GM23338 (cell line): Measurements from ENCODE around the gene EDN1. TPM values are rescaled to one million over a fixed set of nuclear protein-coding genes. Genes with fewer than 3 reads are reported as not detected.

Experiments used
- ATAC-seq: fragments of 200-7000 bp; cut with Tn5 transposase; 3 replicates; pipeline ENCODE4 v1.9.1; 2020
- DNase-seq: peaks from one replicate; pipeline ENCODE4 v3.0.0-alpha.2; 2015; ENCODE audit warnings: low spot score
- H2AFZ ChIP-seq: fragments of 200-600 bp; sonication (generic); 2 replicates; pipeline ENCODE4 v1.8.0; 2016; ENCODE audit warnings: antibody characterized with exemption, mild to moderate bottlenecking, moderate library complexity
- H3F3A ChIP-seq: fragments of 200-600 bp; sonication (generic); replicated peaks from 2 replicates; pipeline ENCODE4 v1.8.0; 2017; ENCODE audit warnings: antibody characterized with exemption, mixed run types, low read depth
- H3K27ac ChIP-seq: fragments of 200-600 bp; sonication (generic); 2 replicates; pipeline ENCODE4 v1.6.1; 2016; ENCODE audit warnings: low read depth
- H3K27me3 ChIP-seq: fragments of 200-600 bp; sonication (generic); 2 replicates; pipeline ENCODE4 v1.8.0; 2016; ENCODE audit warnings: mild to moderate bottlenecking, mixed run types, moderate library complexity; ENCODE audit not compliant: insufficient read depth
- H3K36me3 ChIP-seq: fragments of 200-600 bp; sonication (generic); 2 replicates; pipeline ENCODE4 v1.8.0; 2016; ENCODE audit warnings: mild to moderate bottlenecking; ENCODE audit not compliant: insufficient read depth
- H3K4me1 ChIP-seq: fragments of 200-600 bp; sonication (generic); 2 replicates; pipeline ENCODE4 v1.8.0; 2016; ENCODE audit warnings: mild to moderate bottlenecking, moderate library complexity; ENCODE audit not compliant: insufficient read depth
- H3K4me2 ChIP-seq: fragments of 200-600 bp; sonication (generic); 2 replicates; pipeline ENCODE4 v1.7.1; 2017; ENCODE audit warnings: mixed run types
- H3K4me3 ChIP-seq: fragments of 200-600 bp; sonication (generic); 2 replicates; pipeline ENCODE4 v1.6.1; 2016; ENCODE audit warnings: mixed run types
- H3K79me2 ChIP-seq: fragments of 200-600 bp; sonication (generic); replicated peaks from 2 replicates; pipeline ENCODE4 v1.8.0; 2017; ENCODE audit warnings: mild to moderate bottlenecking; ENCODE audit not compliant: insufficient read depth
- H3K9me2 ChIP-seq: fragments of 200-600 bp; sonication (generic); 2 replicates; pipeline ENCODE4 v1.8.0; 2017; ENCODE audit not compliant: insufficient read depth
- H4K20me1 ChIP-seq: fragments of 200-600 bp; sonication (generic); replicated peaks from 2 replicates; pipeline ENCODE4 v1.8.0; 2017; ENCODE audit warnings: mild to moderate bottlenecking; ENCODE audit not compliant: insufficient read depth
- H3K27ac Mint-ChIP-seq: 2 replicates; pipeline ENCODE4 v1.8.0; 2020; ENCODE audit warnings: inconsistent platforms, mild to moderate bottlenecking, moderate library complexity, mixed read lengths
- H3K27me3 Mint-ChIP-seq: 3 replicates; pipeline ENCODE4 v1.8.0; 2022; ENCODE audit warnings: low read depth, mild to moderate bottlenecking, moderate library complexity, mixed read lengths, inconsistent platforms; ENCODE audit not compliant: insufficient read depth, poor library complexity
- H3K36me3 Mint-ChIP-seq: 3 replicates; pipeline ENCODE4 v1.8.0; 2021; ENCODE audit warnings: low read depth, mild to moderate bottlenecking, inconsistent platforms, moderate library complexity, mixed read lengths
- H3K4me1 Mint-ChIP-seq: 3 replicates; pipeline ENCODE4 v1.8.0; 2020; ENCODE audit warnings: mild to moderate bottlenecking, inconsistent platforms, mixed read lengths
- H3K4me3 Mint-ChIP-seq: 3 replicates; pipeline ENCODE4 v1.8.0; 2021; ENCODE audit warnings: moderate library complexity, mild to moderate bottlenecking, inconsistent platforms, mixed read lengths
- H3K9me3 Mint-ChIP-seq: 3 replicates; pipeline ENCODE4 v1.8.0; 2020; ENCODE audit warnings: moderate library complexity, mild to moderate bottlenecking, inconsistent platforms, mixed read lengths
- CREB1 ChIP-seq: fragments of 250-450 bp; sonication (Bioruptor Pico); IDR thresholded peaks from 2 replicates; pipeline ENCODE4 v1.5.0; 2020; ENCODE audit warnings: low read depth, mild to moderate bottlenecking, moderate library complexity
- POLR2AphosphoS5 ChIP-seq: IDR thresholded peaks from 2 replicates; pipeline ENCODE4 v1.6.1; 2016; ENCODE audit warnings: antibody characterized with exemption, low read depth
- STAT1 ChIP-seq: IDR thresholded peaks from one replicate; pipeline ENCODE4 v1.6.1; 2016; ENCODE audit warnings: antibody characterized with exemption; ENCODE audit not compliant: unreplicated experiment
- ZNF114 ChIP-seq: fragments of 250-450 bp; sonication (Bioruptor Pico); IDR thresholded peaks from 2 replicates; pipeline ENCODE4 v1.5.0; 2020; ENCODE audit warnings: mild to moderate bottlenecking, moderate library complexity
- ZNF331 ChIP-seq: fragments of 250-450 bp; sonication (Bioruptor Pico); IDR thresholded peaks from 2 replicates; pipeline ENCODE4 v1.5.0; 2020; ENCODE audit warnings: low read depth, mild to moderate bottlenecking, moderate library complexity
- polyA plus RNA-seq: library from polyadenylated mRNA; unstranded; fragments of >200 nt; fragmentation: Nextera tagmentation; extraction: Ambion mirVana; gene quantifications from 2 replicates; pipeline ENCODE4 v1.2.1, GENCODE V29; 2016
- total RNA-seq: library from RNA; depleted of rRNA; stranded (reverse); fragments of >200 nt; shearing (Covaris generic); gene quantifications from 2 replicates; pipeline ENCODE4 v1.2.3, GENCODE V29; 2014
- TF ChIP-seq, protein P1 (sequence below): fragments of 250-450 bp; sonication (Bioruptor Pico); IDR thresholded peaks from 2 replicates; pipeline ENCODE4 v1.5.0; 2020; ENCODE audit warnings: mild to moderate bottlenecking, moderate library complexity

EDN1 gene
- total and polyA plus RNA-seq, 2 experiments from 2014 or later: 0.80 to 1.2 TPM

DNA sequence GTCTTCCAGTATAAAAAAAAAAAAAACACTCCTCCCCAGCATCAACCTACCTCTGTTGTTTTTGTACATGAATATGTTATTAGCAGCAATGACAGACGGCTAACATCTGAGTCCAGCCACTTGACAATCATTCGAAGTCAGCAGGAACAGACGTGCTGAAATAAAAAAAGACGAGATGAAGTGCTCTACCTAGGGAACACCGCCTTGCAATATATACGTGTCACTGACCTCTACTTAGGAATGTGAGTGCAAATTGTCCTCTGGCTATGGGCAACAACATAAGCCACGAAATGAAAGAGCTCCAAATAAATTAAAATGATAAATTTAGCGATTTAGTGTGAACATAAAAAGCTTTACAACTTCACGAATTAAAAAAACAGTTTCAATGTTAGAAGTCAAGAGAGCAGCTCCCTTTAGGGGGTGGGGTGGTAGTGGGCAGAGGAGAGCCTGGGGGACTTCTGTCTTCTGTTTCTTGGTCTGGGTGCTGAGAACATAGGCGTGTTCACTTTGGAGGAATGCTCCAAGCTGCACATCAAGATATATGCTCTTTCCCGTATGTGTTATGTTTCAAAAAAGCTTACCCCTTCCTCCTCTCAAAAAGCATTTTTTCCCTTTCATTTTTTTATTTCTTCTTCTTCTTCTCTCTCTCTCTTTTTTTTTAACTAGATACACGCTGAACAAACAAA, 23.3 kb downstream of the EDN1 start:
- Histone ChIP-seq H3K36me3 (0 out of 2 replicates have a peak, but pooled peaks cover 6% of the 10 kb centered on the region), H3K4me1 (no peaks in the 10 kb centered on the region), H3K9me2 (peaks cover 8% of the 10 kb centered on the region; the same call in 1 of the 2 replicates), H3K4me2 (no peak overlapping the region), H2AFZ (0 out of 2 replicates have a peak overlapping the region, but pooled peaks have one; percentile 1), H3K79me2 (no peaks in the 10 kb centered on the region), H3F3A (no peaks in the 10 kb centered on the region), H3K27me3 (no peaks in the 10 kb centered on the region), H4K20me1 (no peaks in the 10 kb centered on the region), H3K4me3 (no peak overlapping the region), H3K27ac (no peak overlapping the region)
- no peaks in the 10 kb centered on the region for H3K4me1 Mint-ChIP-seq
- TF ChIP-seq POLR2AphosphoS5: no peak
- TF ChIP-seq STAT1: no peak
- TF ChIP-seq, protein P1, sequence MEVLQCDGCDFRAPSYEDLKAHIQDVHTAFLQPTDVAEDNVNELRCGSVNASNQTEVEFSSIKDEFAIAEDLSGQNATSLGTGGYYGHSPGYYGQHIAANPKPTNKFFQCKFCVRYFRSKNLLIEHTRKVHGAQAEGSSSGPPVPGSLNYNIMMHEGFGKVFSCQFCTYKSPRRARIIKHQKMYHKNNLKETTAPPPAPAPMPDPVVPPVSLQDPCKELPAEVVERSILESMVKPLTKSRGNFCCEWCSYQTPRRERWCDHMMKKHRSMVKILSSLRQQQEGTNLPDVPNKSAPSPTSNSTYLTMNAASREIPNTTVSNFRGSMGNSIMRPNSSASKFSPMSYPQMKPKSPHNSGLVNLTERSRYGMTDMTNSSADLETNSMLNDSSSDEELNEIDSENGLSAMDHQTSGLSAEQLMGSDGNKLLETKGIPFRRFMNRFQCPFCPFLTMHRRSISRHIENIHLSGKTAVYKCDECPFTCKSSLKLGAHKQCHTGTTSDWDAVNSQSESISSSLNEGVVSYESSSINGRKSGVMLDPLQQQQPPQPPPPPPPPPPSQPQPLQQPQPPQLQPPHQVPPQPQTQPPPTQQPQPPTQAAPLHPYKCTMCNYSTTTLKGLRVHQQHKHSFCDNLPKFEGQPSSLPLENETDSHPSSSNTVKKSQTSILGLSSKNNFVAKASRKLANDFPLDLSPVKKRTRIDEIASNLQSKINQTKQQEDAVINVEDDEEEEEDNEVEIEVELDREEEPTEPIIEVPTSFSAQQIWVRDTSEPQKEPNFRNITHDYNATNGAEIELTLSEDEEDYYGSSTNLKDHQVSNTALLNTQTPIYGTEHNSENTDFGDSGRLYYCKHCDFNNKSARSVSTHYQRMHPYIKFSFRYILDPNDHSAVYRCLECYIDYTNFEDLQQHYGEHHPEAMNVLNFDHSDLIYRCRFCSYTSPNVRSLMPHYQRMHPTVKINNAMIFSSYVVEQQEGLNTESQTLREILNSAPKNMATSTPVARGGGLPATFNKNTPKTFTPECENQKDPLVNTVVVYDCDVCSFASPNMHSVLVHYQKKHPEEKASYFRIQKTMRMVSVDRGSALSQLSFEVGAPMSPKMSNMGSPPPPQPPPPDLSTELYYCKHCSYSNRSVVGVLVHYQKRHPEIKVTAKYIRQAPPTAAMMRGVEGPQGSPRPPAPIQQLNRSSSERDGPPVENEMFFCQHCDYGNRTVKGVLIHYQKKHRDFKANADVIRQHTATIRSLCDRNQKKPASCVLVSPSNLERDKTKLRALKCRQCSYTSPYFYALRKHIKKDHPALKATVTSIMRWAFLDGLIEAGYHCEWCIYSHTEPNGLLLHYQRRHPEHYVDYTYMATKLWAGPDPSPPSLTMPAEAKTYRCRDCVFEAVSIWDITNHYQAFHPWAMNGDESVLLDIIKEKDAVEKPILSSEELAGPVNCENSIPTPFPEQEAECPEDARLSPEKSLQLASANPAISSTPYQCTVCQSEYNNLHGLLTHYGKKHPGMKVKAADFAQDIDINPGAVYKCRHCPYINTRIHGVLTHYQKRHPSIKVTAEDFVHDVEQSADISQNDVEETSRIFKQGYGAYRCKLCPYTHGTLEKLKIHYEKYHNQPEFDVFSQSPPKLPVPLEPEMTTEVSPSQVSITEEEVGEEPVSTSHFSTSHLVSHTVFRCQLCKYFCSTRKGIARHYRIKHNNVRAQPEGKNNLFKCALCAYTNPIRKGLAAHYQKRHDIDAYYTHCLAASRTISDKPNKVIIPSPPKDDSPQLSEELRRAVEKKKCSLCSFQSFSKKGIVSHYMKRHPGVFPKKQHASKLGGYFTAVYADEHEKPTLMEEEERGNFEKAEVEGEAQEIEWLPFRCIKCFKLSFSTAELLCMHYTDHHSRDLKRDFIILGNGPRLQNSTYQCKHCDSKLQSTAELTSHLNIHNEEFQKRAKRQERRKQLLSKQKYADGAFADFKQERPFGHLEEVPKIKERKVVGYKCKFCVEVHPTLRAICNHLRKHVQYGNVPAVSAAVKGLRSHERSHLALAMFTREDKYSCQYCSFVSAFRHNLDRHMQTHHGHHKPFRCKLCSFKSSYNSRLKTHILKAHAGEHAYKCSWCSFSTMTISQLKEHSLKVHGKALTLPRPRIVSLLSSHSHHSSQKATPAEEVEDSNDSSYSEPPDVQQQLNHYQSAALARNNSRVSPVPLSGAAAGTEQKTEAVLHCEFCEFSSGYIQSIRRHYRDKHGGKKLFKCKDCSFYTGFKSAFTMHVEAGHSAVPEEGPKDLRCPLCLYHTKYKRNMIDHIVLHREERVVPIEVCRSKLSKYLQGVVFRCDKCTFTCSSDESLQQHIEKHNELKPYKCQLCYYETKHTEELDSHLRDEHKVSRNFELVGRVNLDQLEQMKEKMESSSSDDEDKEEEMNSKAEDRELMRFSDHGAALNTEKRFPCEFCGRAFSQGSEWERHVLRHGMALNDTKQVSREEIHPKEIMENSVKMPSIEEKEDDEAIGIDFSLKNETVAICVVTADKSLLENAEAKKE (CRISPR knock-in tag): no peak
- TF ChIP-seq ZNF114: no peak
- no peak for TF ChIP-seq CREB1
- TF ChIP-seq ZNF331 (CRISPR knock-in tag): no peak
- H3K9me3 Mint-ChIP-seq: peaks cover 5% of the 10 kb centered on the region
- no peak for ATAC-seq
- no peak overlapping the region for H3K4me3 Mint-ChIP-seq
- H3K36me3 Mint-ChIP-seq: peaks cover 3% of the 10 kb centered on the region
- no peaks in the 10 kb centered on the region for H3K27me3 Mint-ChIP-seq
- no peak for DNase-seq
- no peak overlapping the region for H3K27ac Mint-ChIP-seq
